ENCODE data around the gene ERAL1.
A peak's percentile ranks its signal among the peaks of the same experiment; 100 is the strongest.
"Not testable (repeated sequence)": the region's sequence is repeated elsewhere in the genome, so short reads cannot be mapped to it uniquely, and the experiment has no call there.

Gene ERAL1

GRCh38 chr17:28854457-28855335, at the start of gene ERAL1:
Gene ERAL1, plus strand, starts transcription at chr17:28855016. Its CDS starts 19 bp downstream, at chr17:28855035.
- peak; percentile 71 for DNase-seq (ENCODE audit: low read depth)

- DNase-seq (ENCODE audit: low read depth): no peak
Observed at GRCh38 chr17:28807925-28808634, 46.7 kb upstream of the ERAL1 start.

GRCh38 chr17:28810437-28810836, 44.4 kb upstream of the ERAL1 start:
- DNase-seq (ENCODE audit: low read depth): no peak

GRCh38 chr17:28811651-28812090, 43.1 kb upstream of the ERAL1 start:
- no peak for DNase-seq (ENCODE audit: low read depth)

- peak; percentile 94 for DNase-seq (ENCODE audit: low read depth)
Observed at GRCh38 chr17:28812091-28812747, 42.6 kb upstream of the ERAL1 start.

GRCh38 chr17:28812748-28813377, 42.0 kb upstream of the ERAL1 start:
- no peak for DNase-seq (ENCODE audit: low read depth)

- DNase-seq (ENCODE audit: low read depth): no peak
Observed at GRCh38 chr17:28816540-28816939, 38.3 kb upstream of the ERAL1 start.

GRCh38 chr17:28818819-28819221, 36.0 kb upstream of the ERAL1 start:
- DNase-seq (ENCODE audit: low read depth): no peak

GRCh38 chr17:28819582-28819981, 35.2 kb upstream of the ERAL1 start:
- DNase-seq (ENCODE audit: low read depth): no peak

- DNase-seq (ENCODE audit: low read depth): no peak
Observed at GRCh38 chr17:28827672-28828071, 27.1 kb upstream of the ERAL1 start.

- DNase-seq (ENCODE audit: low read depth): no peak
Observed at GRCh38 chr17:28828294-28829040, 26.3 kb upstream of the ERAL1 start.

GRCh38 chr17:28834420-28834819, 20.4 kb upstream of the ERAL1 start:
- DNase-seq (ENCODE audit: low read depth): no peak

GRCh38 chr17:28836541-28836940, 18.3 kb upstream of the ERAL1 start:
- DNase-seq (ENCODE audit: low read depth): not testable (repeated sequence)

- no peak for DNase-seq (ENCODE audit: low read depth)
Observed at GRCh38 chr17:28839221-28839620, 15.6 kb upstream of the ERAL1 start.

- no peak for DNase-seq (ENCODE audit: low read depth)
Observed at GRCh38 chr17:28841901-28842281, 12.9 kb upstream of the ERAL1 start.

- DNase-seq (ENCODE audit: low read depth): peak; percentile 81
Observed at GRCh38 chr17:28842282-28843012, 12.4 kb upstream of the ERAL1 start, which contains the start of gene FAM222B. Gene FAM222B, minus strand, starts transcription at chr17:28842790. Its CDS starts 76,123 bp downstream, at chr17:28766667.

GRCh38 chr17:28843816-28844148, 11.0 kb upstream of the ERAL1 start:
- DNase-seq (ENCODE audit: low read depth): no peak

- DNase-seq (ENCODE audit: low read depth): no peak
Observed at GRCh38 chr17:28846231-28846630, 8.6 kb upstream of the ERAL1 start.

- not testable (repeated sequence) for DNase-seq (ENCODE audit: low read depth)
Observed at GRCh38 chr17:28846699-28847098, 8.1 kb upstream of the ERAL1 start.

- peak; percentile 26 for DNase-seq (ENCODE audit: low read depth)
Observed at GRCh38 chr17:28848667-28849066, 6.1 kb upstream of the ERAL1 start.

- DNase-seq (ENCODE audit: low read depth): no peak
Observed at GRCh38 chr17:28849281-28849680, 5.5 kb upstream of the ERAL1 start.

All from stimulated activated CD8-positive, alpha-beta memory T cell treated with anti-CD3 and anti-CD28 coated beads, Interleukin-4, amount 100 ng/mL, for 24 hours (primary cell).